ENCODE measurements around the gene UBE2V1. TPM values are rescaled to one million over a fixed set of nuclear protein-coding genes. Genes with fewer than 3 reads are reported as not detected.

UBE2V1 gene
- total and polyA plus RNA-seq, 2 of the 13 experiments (the other 11 are each of a cell fraction or from before 2014, with no cell fraction given) = 81.3 to 132 TPM

GRCh38 chr20:50038574-50038991 is 74.4 kb downstream of the UBE2V1 start (continued):
- TF ChIP-seq SAP130 (CRISPR knock-in tag; IDR thresholded peaks at IDR 0.05; ENCODE audit: low read depth) (peak; percentile 75), SNAI1 (CRISPR knock-in tag; IDR thresholded peaks at IDR 0.05; ENCODE audit: borderline replicate concordance) (no peak), IRF2 (CRISPR knock-in tag; IDR thresholded peaks at IDR 0.05) (0 out of 2 replicates have a peak, but pooled peaks have one; percentile 48), ERF (CRISPR knock-in tag; IDR thresholded peaks at IDR 0.05) (no peak), PRPF4 (IDR thresholded peaks at IDR 0.05; ENCODE audit: low read depth, low read length, poor library complexity, severe bottlenecking) (peak; percentile 41), RXRA (CRISPR knock-in tag; IDR thresholded peaks at IDR 0.05) (peak; percentile 81), HNRNPLL (IDR thresholded peaks at IDR 0.05; ENCODE audit: low read depth, low read length, poor library complexity, severe bottlenecking) (peak; percentile 41), ZNF232 (CRISPR knock-in tag; IDR thresholded peaks at IDR 0.05; ENCODE audit: borderline replicate concordance) (no peak), MLLT10 (CRISPR knock-in tag; IDR thresholded peaks at IDR 0.05) (no peak), ZNF788 (CRISPR knock-in tag; IDR thresholded peaks at IDR 0.05; ENCODE audit: borderline replicate concordance) (peak; percentile 55; the same call in 1 of the 2 replicates), E2F1 (CRISPR knock-in tag; IDR thresholded peaks at IDR 0.05) (no peak), PCBP1 (IDR thresholded peaks at IDR 0.05; ENCODE audit: borderline replicate concordance, low read depth, low read length) (peak; percentile 93; the same call in 1 of the 2 replicates)
- TF ChIP-seq, protein P1, sequence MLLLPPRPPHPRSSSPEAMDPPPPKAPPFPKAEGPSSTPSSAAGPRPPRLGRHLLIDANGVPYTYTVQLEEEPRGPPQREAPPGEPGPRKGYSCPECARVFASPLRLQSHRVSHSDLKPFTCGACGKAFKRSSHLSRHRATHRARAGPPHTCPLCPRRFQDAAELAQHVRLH (CRISPR knock-in tag; IDR thresholded peaks at IDR 0.05; ENCODE audit: borderline replicate concordance, low read depth) = peak; percentile 41; the same call in 1 of the 2 replicates
- TF ChIP-seq, protein P2, sequence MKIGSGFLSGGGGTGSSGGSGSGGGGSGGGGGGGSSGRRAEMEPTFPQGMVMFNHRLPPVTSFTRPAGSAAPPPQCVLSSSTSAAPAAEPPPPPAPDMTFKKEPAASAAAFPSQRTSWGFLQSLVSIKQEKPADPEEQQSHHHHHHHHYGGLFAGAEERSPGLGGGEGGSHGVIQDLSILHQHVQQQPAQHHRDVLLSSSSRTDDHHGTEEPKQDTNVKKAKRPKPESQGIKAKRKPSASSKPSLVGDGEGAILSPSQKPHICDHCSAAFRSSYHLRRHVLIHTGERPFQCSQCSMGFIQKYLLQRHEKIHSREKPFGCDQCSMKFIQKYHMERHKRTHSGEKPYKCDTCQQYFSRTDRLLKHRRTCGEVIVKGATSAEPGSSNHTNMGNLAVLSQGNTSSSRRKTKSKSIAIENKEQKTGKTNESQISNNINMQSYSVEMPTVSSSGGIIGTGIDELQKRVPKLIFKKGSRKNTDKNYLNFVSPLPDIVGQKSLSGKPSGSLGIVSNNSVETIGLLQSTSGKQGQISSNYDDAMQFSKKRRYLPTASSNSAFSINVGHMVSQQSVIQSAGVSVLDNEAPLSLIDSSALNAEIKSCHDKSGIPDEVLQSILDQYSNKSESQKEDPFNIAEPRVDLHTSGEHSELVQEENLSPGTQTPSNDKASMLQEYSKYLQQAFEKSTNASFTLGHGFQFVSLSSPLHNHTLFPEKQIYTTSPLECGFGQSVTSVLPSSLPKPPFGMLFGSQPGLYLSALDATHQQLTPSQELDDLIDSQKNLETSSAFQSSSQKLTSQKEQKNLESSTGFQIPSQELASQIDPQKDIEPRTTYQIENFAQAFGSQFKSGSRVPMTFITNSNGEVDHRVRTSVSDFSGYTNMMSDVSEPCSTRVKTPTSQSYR (CRISPR knock-in tag; IDR thresholded peaks at IDR 0.05; ENCODE audit: borderline replicate concordance) = peak; percentile 87
- TF ChIP-seq, protein P3, sequence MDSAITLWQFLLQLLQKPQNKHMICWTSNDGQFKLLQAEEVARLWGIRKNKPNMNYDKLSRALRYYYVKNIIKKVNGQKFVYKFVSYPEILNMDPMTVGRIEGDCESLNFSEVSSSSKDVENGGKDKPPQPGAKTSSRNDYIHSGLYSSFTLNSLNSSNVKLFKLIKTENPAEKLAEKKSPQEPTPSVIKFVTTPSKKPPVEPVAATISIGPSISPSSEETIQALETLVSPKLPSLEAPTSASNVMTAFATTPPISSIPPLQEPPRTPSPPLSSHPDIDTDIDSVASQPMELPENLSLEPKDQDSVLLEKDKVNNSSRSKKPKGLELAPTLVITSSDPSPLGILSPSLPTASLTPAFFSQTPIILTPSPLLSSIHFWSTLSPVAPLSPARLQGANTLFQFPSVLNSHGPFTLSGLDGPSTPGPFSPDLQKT (CRISPR knock-in tag; IDR thresholded peaks at IDR 0.05; ENCODE audit: borderline replicate concordance) = no peak
- TF ChIP-seq, protein P4, sequence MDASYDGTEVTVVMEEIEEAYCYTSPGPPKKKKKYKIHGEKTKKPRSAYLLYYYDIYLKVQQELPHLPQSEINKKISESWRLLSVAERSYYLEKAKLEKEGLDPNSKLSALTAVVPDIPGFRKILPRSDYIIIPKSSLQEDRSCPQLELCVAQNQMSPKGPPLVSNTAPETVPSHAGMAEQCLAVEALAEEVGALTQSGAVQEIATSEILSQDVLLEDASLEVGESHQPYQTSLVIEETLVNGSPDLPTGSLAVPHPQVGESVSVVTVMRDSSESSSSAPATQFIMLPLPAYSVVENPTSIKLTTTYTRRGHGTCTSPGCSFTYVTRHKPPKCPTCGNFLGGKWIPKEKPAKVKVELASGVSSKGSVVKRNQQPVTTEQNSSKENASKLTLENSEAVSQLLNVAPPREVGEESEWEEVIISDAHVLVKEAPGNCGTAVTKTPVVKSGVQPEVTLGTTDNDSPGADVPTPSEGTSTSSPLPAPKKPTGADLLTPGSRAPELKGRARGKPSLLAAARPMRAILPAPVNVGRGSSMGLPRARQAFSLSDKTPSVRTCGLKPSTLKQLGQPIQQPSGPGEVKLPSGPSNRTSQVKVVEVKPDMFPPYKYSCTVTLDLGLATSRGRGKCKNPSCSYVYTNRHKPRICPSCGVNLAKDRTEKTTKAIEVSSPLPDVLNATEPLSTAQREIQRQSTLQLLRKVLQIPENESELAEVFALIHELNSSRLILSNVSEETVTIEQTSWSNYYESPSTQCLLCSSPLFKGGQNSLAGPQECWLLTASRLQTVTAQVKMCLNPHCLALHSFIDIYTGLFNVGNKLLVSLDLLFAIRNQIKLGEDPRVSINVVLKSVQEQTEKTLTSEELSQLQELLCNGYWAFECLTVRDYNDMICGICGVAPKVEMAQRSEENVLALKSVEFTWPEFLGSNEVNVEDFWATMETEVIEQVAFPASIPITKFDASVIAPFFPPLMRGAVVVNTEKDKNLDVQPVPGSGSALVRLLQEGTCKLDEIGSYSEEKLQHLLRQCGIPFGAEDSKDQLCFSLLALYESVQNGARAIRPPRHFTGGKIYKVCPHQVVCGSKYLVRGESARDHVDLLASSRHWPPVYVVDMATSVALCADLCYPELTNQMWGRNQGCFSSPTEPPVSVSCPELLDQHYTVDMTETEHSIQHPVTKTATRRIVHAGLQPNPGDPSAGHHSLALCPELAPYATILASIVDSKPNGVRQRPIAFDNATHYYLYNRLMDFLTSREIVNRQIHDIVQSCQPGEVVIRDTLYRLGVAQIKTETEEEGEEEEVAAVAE (CRISPR knock-in tag; IDR thresholded peaks at IDR 0.05; ENCODE audit: borderline replicate concordance) = no peak
- TF ChIP-seq, protein P5, sequence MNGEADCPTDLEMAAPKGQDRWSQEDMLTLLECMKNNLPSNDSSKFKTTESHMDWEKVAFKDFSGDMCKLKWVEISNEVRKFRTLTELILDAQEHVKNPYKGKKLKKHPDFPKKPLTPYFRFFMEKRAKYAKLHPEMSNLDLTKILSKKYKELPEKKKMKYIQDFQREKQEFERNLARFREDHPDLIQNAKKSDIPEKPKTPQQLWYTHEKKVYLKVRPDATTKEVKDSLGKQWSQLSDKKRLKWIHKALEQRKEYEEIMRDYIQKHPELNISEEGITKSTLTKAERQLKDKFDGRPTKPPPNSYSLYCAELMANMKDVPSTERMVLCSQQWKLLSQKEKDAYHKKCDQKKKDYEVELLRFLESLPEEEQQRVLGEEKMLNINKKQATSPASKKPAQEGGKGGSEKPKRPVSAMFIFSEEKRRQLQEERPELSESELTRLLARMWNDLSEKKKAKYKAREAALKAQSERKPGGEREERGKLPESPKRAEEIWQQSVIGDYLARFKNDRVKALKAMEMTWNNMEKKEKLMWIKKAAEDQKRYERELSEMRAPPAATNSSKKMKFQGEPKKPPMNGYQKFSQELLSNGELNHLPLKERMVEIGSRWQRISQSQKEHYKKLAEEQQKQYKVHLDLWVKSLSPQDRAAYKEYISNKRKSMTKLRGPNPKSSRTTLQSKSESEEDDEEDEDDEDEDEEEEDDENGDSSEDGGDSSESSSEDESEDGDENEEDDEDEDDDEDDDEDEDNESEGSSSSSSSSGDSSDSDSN (CRISPR knock-in tag; IDR thresholded peaks at IDR 0.05) = peak; percentile 55
